Body of pancreas (tissue), 4 donors: Measurements from ENCODE around the gene ACHE. TPM values are rescaled to one million over a fixed set of nuclear protein-coding genes. Genes with fewer than 3 reads are reported as not detected.
"Not testable (repeated sequence)": the region's sequence is repeated elsewhere in the genome, so short reads cannot be mapped to it uniquely, and the experiment has no call there.

ENCODE experiments used
- ATAC-seq: fragments of 150-250 bp; one replicate; pipeline ENCODE4 v1.9.1; 2016
- DNase-seq, 4 donors: peaks; one replicate each; pipeline ENCODE4 v3.0.0-alpha.2; 2019
- H3K27ac ChIP-seq, 4 donors: fragments of 200-600 bp; sonication (generic); 1 replicate in 3 of 4; 2 replicates in 1 of 4; pipeline versions ENCODE4 v1.5.1 to v1.6.1; 2016 to 2019; ENCODE audit warnings: mild to moderate bottlenecking in 1 of 4, mixed read lengths in 1 of 4, moderate library complexity in 1 of 4
- H3K27me3 ChIP-seq, 2 donors: fragments of 200-600 bp; sonication (generic); one replicate each; pipeline ENCODE4 v1.6.0; 2016; ENCODE audit warnings: mild to moderate bottlenecking in 1 of 2
- H3K36me3 ChIP-seq, 2 donors: fragments of 200-600 bp; sonication (generic); replicated peaks in 1 of 2; 2 replicates each; pipeline ENCODE4 v1.5.1; 2016; ENCODE audit warnings: low read depth in 2 of 2; ENCODE audit not compliant: insufficient read depth in 1 of 2
- H3K4me1 ChIP-seq: fragments of 200-600 bp; sonication (generic); one replicate; pipeline ENCODE4 v1.6.0; 2016
- H3K4me3 ChIP-seq, 2 donors: fragments of 200-600 bp; sonication (generic); 1 replicate in 1 of 2; 2 replicates in 1 of 2; pipeline ENCODE4 v1.5.1; 2016 to 2019
- H3K9me3 ChIP-seq, 3 donors: fragments of 200-600 bp; sonication (generic); 1 replicate in 2 of 3; 2 replicates in 1 of 3; pipeline ENCODE4 v1.5.1; 2016
- POLR2A ChIP-seq, 3 donors: fragments of 450-650 bp; IDR thresholded peaks; one replicate each; pipeline ENCODE4 v1.6.1; 2016; ENCODE audit warnings: antibody characterized with exemption in 3 of 3, mild to moderate bottlenecking in 2 of 3
- WGBS, 2 donors: methylation state at CpG; one replicate each; pipeline ENCODE4 v1.1.5; 2017; 5-methylcytosine and 5-hydroxymethylcytosine counted together
- intact Hi-C: fragments of 100-400 bp; cut with DNase I; formaldehyde crosslinking; loops from one replicate; pipeline ENCODE4 v1.15.1; 2023
- total RNA-seq, 2 donors: library from RNA; depleted of rRNA; stranded (reverse); fragments of >200 nt; gene quantifications; one replicate each; pipeline ENCODE4 v1.1.0, GENCODE V29; 2016
- TF ChIP-seq, protein P1 (sequence below), 7 experiments: fragments of 450-650 bp in 4 of 7; fragments of 200-600 bp in 3 of 7; sonication (generic) in 3 of 7; IDR thresholded peaks; one replicate each; pipeline ENCODE4 v1.5.1; 2016 to 2019; ENCODE audit warnings: antibody characterized with exemption in 7 of 7

Gene ACHE
- total RNA-seq, 2 donors from 2014 or later, result 6.2 to 7.3 TPM

DNA sequence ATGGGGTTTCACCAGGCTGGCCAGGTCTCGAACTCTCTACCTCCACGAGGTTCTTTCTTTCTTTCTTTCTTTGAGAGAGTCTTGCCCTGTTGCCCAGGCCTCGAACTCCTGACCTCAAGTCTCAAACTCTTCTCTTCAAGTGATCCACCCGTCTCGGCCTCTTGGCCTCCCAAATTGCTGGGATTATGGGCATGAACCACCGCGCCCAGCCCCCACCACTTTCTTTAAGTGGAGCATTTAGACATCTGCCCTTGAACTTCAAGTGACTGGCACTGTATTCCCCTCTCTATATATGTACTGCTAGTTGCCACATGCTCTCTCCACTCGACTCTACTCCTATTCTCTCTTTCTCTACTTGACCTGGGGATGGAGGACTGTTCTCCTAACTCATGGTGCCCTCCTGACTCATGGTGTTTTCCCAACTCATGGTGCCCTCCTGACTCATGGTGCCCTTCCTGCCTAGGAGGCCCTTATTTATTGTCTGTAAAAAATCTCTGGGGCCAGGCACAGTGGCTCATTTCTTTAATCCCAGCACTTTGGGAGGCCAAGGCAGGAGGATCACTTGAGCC is 19.3 kb upstream of the ACHE start:
- no peaks in the 10 kb centered on the region for H3K27me3 ChIP-seq
- DNase-seq (no peak), ATAC-seq (no peak)
- intact Hi-C loops, result no loop called here
- 87 to 88% methylated on average over 8 of the region's 8 CpGs for WGBS, 2 donors
- H3K4me3 ChIP-seq, result no peak overlapping the region
- TF ChIP-seq, protein P1, sequence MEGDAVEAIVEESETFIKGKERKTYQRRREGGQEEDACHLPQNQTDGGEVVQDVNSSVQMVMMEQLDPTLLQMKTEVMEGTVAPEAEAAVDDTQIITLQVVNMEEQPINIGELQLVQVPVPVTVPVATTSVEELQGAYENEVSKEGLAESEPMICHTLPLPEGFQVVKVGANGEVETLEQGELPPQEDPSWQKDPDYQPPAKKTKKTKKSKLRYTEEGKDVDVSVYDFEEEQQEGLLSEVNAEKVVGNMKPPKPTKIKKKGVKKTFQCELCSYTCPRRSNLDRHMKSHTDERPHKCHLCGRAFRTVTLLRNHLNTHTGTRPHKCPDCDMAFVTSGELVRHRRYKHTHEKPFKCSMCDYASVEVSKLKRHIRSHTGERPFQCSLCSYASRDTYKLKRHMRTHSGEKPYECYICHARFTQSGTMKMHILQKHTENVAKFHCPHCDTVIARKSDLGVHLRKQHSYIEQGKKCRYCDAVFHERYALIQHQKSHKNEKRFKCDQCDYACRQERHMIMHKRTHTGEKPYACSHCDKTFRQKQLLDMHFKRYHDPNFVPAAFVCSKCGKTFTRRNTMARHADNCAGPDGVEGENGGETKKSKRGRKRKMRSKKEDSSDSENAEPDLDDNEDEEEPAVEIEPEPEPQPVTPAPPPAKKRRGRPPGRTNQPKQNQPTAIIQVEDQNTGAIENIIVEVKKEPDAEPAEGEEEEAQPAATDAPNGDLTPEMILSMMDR (IDR thresholded peaks at IDR 0.05), result no peak
- no peak for TF ChIP-seq POLR2A (IDR thresholded peaks at IDR 0.05)
- H3K27ac ChIP-seq, result no peak overlapping the region
- H3K4me1 ChIP-seq, result peaks cover 19% of the 10 kb centered on the region
- no peaks in the 10 kb centered on the region for H3K36me3 ChIP-seq
- H3K9me3 ChIP-seq, result no peaks in the 10 kb centered on the region

DNA sequence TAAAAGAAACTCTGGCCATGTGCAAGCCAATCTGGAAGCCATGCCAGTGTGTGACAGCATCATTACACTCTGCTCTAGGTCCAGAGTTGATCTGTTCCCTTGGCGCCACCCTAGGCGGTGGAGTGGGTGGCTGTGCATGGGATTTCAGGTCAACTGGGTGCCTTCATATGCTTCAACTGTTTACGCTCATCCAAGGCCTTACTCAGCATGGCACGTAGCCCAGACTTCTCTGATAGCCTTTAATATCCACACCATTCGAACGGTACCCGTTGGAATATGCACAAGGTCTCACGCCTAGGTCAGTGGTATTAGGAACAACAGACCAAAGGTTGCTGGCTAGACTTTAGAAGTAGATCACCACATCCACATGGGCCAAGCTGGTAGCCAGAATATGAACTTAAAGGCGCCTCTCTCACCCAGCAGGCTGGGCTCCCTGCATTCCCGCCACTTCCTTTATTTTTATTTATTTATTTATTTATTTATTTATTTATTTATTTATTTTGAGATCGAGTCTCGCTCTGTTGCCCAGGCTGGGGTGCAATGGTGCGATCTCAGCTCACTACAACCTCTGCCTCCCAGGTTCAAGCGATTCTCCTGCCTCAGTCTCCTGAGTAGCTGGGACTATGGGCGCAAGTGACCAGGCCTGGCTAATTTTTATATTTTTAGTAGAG is 18.7 kb upstream of the ACHE start:
- peak; percentile 72 to 89 (median 86) for DNase-seq
- ATAC-seq, result peak; percentile 83
- Histone ChIP-seq H3K9me3 (no peaks in the 10 kb centered on the region), H3K4me1 (peaks cover 19% of the 10 kb centered on the region), H3K4me3 (no peak overlapping the region), H3K27ac (peak overlapping the region in 2 of 4 donors; percentile 41 to 56), H3K27me3 (no peaks in the 10 kb centered on the region), H3K36me3 (no peaks in the 10 kb centered on the region)
- WGBS, 2 donors, result 60 to 61% methylated on average over 15 of the region's 15 CpGs
- TF ChIP-seq POLR2A (IDR thresholded peaks at IDR 0.05), result no peak
- TF ChIP-seq, protein P1 (IDR thresholded peaks at IDR 0.05), result peak in 1 of 7 experiments; percentile 9
- intact Hi-C loops, result no loop called here

DNA sequence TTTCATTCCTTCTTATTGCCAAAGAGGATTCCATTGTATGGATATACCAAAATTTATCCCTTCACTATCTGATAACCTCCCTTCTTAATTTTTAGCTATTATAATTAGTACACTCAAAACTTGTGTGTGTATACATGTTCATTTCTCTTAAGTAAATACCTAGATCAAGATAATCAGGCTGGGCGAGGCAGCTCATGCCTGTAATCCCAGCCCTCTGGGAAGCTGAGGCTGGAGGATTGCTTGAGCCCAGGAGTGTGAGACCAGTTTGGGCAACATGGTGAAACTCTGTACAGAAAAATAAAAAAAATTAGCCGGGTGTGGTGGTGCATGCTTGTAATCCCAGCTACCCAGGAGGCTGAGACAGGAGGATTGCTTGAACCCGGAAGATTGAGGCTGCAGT is 15.8 kb upstream of the ACHE start:
- 58 to 74% methylated on average over 3 of the region's 3 CpGs for WGBS, 2 donors
- H3K27ac ChIP-seq, result no peak overlapping the region
- H3K4me1 ChIP-seq, result peaks cover 19% of the 10 kb centered on the region
- H3K4me3 ChIP-seq, result no peak overlapping the region
- DNase-seq (no peak), ATAC-seq (no peak)
- TF ChIP-seq POLR2A (IDR thresholded peaks at IDR 0.05), result no peak
- TF ChIP-seq, protein P1 (IDR thresholded peaks at IDR 0.05), result no peak
- H3K9me3 ChIP-seq, result no peaks in the 10 kb centered on the region
- H3K27me3 ChIP-seq, result no peaks in the 10 kb centered on the region
- intact Hi-C loops, result no loop called here
- no peaks in the 10 kb centered on the region for H3K36me3 ChIP-seq

DNA sequence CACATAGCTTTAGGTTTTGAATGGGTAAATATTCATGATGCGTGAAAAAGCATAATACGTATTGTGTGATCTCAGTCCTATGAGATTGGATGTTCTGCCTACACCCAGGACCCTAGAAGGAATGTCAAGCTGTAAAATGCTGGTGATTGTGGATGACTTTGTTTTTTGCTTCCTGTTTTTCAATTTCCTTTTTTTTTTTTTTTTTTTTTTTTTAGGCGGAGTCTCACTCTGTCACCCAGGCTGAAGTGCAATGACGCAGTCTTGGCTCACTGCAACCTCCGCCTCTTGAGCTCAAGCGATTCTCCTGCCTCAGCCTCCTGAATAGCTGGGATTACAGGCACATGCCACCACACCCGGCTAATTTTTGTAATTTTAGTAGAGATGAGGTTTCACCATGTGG is 14.8 kb upstream of the ACHE start:
- H3K4me3 ChIP-seq, ATAC-seq, DNase-seq, H3K9me3 ChIP-seq, H3K27ac ChIP-seq, H3K36me3 ChIP-seq, H3K27me3 ChIP-seq, intact Hi-C loops: not testable (repeated sequence)
- WGBS, 2 donors, result 72 to 77% methylated on average over 7 of the region's 7 CpGs
- peaks cover 19% of the 10 kb centered on the region for H3K4me1 ChIP-seq

DNA sequence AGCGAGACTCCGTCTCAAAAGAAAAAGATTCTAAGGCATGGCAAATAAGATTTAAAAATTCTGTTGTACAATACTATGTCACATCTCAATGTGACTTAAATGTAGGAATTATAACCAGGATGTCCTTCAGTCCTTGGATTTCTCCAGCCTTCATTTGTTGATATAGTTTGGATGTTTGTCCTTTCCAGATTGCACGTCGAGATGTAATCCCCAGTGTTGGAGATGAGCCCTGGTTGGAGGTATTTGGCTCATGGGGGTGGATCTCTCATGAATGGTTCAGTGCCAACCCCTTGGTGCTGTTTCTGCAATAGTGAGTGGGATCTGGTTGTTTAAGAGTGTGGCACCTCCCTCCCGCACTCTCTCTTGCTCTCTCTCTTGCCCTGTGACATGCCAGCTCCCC is 12.8 kb upstream of the ACHE start:
- ATAC-seq (no peak), DNase-seq (no peak)
- Histone ChIP-seq H3K4me1 (peaks cover 11% of the 10 kb centered on the region), H3K4me3 (no peak overlapping the region), H3K27ac (no peak overlapping the region), H3K9me3 (no peaks in the 10 kb centered on the region), H3K27me3 (no peaks in the 10 kb centered on the region), H3K36me3 (no peaks in the 10 kb centered on the region)
- no peak for TF ChIP-seq POLR2A (IDR thresholded peaks at IDR 0.05)
- TF ChIP-seq, protein P1 (IDR thresholded peaks at IDR 0.05), result no peak
- intact Hi-C loops, result no loop called here
- 93 to 94% methylated on average over 5 of the region's 5 CpGs for WGBS, 2 donors
